Embryonic facial prominence (tissue), 1 donor: ENCODE data around the gene LRRC37A3.
"Not testable (repeated sequence)": the region's sequence is repeated elsewhere in the genome, so short reads cannot be mapped to it uniquely, and the experiment has no call there.

Source experiments
- DNase-seq: peaks from one replicate; pipeline ENCODE4 v3.0.0-alpha.2; 2016; ENCODE audit errors: extremely low spot score

Gene LRRC37A3

DNA sequence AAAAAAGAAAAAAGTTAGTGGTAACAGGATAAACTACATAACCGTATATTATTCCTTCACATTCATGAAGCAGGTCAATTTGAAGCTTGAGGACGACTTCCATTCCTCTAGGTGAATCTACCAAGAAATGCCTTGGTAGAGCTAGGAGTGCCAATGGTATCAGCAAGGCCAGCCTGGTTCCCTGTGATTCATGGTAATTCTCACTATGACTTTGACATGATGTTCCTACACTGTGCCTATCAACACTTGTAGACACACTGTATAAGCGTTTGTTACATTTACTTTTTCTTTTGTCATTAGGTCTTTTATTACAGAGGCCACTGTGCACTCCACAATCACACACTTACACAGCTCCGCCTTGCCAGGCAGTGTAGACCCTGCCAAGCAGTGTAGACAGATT is 7.2 kb upstream of the LRRC37A3 start:
- not testable (repeated sequence) for DNase-seq

- not testable (repeated sequence) for DNase-seq
Measured at GRCh38 chr17:64925244-64925643, 6.0 kb upstream of the LRRC37A3 start.

DNA sequence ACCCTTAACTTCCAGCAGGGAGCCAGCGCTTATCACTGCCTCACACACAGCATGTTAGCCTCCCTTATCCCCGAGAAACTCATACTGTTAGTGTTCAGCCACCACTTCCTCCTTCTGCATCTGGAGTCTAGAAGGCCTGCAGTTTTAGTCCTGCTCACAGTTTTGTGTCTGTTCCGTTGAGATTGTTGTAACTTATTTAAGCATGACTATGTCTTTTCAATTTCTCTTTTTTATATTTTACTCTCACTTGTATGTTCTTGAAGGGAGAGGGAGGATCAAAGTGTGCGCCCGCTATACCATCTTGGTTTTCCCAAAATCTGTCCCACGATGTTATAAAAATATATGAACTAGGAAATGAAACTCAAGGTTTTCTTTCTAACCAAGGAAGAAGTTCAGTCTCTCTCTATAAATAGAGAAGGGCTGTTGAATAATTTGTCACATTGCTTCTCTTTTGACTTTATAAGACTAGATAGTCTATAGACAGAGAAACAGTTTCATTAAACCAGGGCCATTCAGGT is 3.8 kb upstream of the LRRC37A3 start:
- DNase-seq = not testable (repeated sequence)

DNA sequence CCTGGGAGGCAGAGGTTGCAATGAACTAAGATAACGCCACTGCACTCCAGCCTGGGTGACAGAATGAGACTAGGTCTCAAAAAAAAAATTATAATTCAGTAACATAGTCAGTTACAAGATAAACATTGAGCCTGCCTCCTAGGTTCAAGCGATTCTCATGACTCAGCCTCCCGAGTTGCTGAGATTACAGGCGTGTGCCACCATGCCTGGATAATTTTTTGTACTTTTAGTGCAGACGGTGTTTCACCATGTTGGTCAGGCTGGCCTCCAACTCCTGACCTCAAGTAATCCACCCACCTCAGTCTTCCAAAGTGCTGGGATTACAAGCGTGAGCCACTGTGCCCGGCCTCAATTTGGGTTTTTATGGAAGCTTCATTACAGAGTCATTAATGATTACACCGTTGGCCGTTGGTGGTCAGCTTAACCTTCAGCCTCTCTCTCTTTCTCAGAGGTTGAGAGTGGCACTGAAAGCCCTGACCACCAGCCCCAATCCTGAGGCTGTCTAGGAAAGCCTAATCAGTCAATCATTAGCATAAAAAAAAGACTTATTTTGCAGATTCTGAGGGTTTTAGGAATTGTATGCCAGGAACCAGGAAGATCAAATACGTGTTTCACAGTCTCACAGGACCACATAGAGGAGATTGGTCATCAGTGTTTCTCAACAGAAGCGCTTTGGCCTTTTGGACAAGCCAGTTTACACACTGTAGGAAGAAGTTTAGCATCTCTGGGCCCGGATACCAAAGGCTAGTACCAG is 1.3 kb upstream of the LRRC37A3 start:
- no peak for DNase-seq

DNA sequence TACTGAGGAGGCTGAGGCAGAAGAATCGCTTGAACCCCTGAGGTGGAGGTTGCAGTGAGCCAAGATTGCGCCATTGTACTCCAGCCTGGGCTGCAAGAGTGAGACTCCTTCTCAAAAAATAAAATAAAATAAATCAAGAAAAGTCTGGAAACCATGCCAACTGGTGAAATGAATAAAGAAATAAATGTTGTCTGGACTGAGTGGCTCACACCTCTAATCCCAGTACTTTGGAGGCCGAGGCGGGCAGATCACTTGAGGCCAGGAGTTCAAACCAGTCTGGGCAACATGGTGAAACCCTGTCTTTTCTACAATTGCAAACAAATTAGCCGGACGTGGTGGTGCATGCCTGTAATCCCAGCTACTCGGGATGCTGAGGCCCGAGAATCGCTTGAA is 744 bp upstream of the LRRC37A3 start:
- no peak for DNase-seq

DNA sequence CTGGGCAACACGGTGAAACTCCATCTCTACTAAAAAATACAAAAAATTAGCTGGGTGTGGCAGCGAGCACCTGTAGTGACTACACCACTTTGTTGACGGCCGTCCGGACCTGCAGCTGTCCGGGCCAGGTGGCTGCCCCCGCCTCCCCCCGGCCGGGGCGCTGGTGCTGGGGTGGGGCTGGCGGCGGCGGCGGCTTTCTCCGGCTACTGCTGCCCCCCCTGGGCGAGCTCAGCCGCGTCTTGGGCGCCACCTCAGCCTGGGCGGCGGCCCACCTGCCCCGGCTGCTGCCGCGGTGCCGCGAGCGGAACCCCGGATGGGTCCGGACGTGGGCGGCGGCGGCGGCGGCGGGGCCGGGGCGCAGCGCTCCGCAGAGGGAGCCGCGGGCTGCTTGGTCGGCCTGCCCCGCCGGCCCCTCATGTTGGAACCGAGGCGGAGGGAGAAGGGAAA is 413 bp downstream of the LRRC37A3 start:
- not testable (repeated sequence) for DNase-seq

- DNase-seq = not testable (repeated sequence)
Measured at GRCh38 chr17:64917540-64917939, 1.7 kb downstream of the LRRC37A3 start.

DNA sequence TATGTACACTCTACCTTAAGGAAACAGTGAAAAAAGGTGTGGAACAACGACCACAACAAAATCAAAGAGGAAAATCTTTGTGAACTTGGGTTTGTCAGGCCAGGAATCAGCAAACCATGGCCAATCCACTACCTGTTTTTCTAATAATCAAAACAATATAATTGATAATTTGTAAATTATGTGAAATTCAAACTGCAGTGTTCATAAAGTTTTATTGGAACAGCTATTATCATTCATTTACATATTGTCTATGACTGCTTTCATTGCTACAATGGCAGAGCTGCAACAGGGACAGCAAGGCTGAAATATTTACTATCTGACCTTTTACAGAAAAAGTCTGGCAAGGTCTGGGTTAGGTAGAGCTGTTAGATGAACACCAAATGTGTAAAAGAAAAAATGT is 4.0 kb downstream of the LRRC37A3 start:
- not testable (repeated sequence) for DNase-seq

GRCh38 chr17:64910191-64910514 is 9.1 kb downstream of the LRRC37A3 start:
- not testable (repeated sequence) for DNase-seq

DNA sequence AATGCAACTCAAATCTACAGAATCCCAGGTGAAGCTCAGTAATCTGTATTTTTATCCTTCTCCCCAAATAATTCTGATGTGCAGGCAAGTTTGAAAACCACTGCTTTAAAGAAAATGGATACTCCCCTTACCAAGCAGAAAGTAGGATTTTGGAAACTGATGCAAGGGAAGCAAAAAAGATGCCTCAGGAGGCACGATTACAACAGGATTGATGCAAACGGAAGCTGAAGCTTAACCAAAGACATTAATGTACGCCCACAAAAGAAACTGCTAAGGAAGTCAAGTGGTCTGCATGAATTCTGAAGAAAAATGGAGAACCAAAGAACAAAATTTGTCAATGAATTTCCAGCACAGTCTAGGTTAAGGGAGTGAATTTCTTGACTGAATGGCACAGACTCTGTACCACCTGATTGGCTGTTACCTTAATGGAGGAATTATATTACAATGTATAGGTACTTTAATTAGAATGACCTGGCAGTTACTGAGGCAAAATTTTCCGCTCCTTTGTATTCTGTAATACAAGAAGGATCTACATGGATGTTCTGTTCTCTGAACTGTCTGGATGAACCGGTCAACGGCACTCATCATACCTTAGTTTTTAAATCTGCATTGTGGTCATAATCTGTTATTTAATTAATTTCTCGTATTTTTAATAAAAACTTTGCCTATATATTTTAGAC is 9.6 kb downstream of the LRRC37A3 start:
- DNase-seq = not testable (repeated sequence)

DNA sequence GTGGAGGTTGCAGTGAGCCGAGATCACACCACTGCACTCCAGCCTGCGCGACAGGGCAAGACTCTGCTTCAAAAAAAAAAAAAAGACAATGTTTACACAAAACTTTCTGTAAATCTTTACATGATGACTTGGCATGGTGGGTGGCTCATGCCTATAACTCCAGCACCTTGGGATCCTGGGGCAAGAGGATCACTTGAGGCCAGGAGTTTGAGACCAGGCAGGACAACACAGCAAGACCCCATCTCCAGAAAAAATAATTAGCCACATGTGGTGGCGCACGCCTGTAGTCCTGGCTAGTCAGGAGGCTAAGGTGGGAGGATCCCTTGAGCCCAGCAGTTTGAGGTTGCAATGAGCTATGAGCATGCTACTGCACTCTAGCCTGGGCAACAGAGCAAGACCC is 15.2 kb downstream of the LRRC37A3 start:
- DNase-seq = not testable (repeated sequence)

GRCh38 chr17:64897136-64897535 is 22.1 kb downstream of the LRRC37A3 start:
- DNase-seq = not testable (repeated sequence)

GRCh38 chr17:64874210-64874609 is 45.1 kb downstream of the LRRC37A3 start:
- not testable (repeated sequence) for DNase-seq

DNA sequence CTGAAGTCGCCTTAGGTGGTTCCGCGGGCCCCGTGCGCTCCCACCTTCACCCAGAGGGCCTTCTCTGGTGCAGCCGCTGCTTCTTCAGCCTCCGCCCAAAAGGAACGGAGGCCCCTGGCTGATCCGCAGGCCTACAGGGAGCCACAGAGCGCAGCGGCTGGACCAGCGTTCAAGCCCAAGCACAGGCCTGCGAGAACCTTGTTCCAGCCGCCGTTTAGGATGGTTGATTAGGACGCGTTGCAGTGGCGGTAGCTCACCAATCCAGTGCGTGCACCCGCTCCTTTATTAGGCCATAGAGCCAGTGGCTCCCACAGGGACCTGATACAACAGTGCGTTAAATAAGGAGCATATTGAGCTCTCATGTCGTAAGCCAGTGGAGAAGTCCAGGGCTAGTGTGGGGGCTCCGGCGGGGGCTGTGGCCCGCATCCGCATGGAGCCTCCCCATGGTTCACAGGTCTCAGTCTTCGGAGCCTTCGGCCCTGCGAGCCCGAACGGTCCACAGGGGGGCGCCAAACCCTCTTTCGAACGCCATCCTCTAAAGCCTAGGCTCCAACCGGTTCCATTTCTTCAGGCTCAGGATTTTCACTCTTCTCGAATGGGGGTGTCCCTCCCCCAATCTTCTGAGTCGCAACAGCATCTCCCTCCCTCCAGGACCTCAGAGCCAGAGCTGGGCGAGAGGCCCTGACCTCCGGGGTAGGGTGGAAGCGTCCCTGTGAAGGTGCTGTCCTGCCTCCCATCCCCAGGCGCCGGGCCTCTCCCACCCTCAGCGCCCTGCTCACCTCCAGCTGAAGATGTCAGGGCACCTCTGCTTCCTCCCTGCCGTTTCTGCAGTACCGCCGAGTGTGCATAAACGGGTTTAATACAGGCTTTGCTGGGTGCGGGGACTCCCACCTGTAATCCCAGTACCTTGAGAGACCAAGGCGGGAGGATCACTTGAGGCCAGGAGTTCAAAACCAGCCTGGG is 71.5 kb downstream of the LRRC37A3 start:
- not testable (repeated sequence) for DNase-seq

- not testable (repeated sequence) for DNase-seq
Measured at GRCh38 chr17:64846892-64847291, 72.4 kb downstream of the LRRC37A3 start.

DNA sequence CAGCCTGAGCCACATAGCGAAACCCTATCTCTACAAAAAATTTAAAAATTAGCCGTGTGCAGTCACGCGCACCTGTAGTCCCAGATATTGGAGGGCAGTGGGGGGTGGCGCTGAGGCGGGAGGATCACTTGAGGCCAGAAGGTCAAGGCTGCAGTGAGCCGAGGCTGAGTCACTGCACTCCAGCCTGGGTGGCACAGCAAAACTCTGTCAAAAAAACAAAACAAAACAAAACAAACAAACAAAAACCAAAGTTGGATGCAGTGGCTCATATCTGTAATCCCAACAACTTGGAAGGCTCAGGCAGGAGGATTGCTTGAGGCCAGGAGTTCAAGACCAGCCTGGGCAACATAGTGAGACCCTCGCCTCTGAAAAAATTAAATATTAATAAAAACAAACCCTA is 75.4 kb downstream of the LRRC37A3 start:
- DNase-seq = not testable (repeated sequence)

GRCh38 chr17:64842900-64843299 is 76.4 kb downstream of the LRRC37A3 start:
- DNase-seq = not testable (repeated sequence)

DNA sequence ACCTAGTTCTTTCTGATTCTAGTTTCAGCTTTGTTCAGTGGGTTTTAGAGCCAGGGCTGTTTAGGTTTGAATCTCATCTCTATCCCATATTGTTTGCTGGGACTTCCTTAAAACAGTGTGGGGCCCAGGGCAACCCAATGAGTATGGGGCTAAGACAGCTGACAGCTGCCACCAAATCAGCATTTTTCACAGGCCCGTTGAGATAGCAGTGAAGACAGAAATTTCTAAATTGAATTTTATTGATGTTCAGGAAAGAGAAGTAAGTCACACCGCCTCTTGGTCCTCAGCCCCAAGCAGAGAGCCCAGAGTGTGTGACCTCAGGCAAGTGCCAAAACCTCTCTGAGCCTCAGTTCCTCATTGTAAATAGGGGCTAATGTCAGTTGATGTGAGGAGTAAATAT is 78.3 kb downstream of the LRRC37A3 start:
- DNase-seq = not testable (repeated sequence)

DNA sequence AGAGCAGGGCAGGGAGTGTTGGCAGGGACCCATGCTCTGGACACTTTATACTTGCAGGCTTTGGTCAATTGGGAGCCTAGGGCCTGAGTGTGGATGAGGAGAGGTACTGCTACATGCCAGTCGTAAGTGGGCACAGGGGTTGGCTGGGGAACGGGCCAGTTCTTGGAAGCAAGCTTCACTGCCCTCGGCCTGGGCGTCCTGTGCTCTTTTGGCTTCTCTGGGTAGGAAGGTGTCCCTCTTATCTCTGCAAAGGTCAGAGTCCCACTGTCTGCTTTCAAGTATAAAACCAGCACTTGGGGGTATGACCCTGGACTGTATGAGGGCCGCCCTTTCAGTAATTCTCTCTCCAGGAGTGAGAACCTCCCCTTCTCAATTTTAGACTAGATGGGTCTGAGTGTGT is 80.8 kb downstream of the LRRC37A3 start:
- not testable (repeated sequence) for DNase-seq

- peak; percentile 23 for DNase-seq
Measured at GRCh38 chr17:64837018-64837761, 82.1 kb downstream of the LRRC37A3 start.

- DNase-seq = not testable (repeated sequence)
Measured at GRCh38 chr17:64836623-64837017, 82.7 kb downstream of the LRRC37A3 start.
